D721Med (cell line): ENCODE measurements around the gene UCK2.

Experiments
- DNase-seq: peaks from one replicate; pipeline ENCODE4 v3.0.0; 2011; ENCODE audit warnings: low spot score; ENCODE audit not compliant: insufficient read length
- FAIRE-seq: peaks from 2 replicates; lab custom pipeline; 2011; peaks lifted over from hg19 to GRCh38; lab: Jason Lieb, UNC
- CTCF ChIP-seq: IDR thresholded peaks from 2 replicates; pipeline ENCODE4 v1.5.1; 2012; ENCODE audit warnings: mild to moderate bottlenecking, control low read depth; ENCODE audit not compliant: insufficient read depth; ENCODE audit errors: missing control alignments

UCK2 gene

GRCh38 chr1:165902565-165902964 lies 75.2 kb downstream of the UCK2 start:
- no peak for FAIRE-seq
- TF ChIP-seq CTCF: no peak
- DNase-seq: no peak

GRCh38 chr1:165903672-165904071 lies 76.3 kb downstream of the UCK2 start:
- FAIRE-seq (no peak), DNase-seq (no peak)

DNA sequence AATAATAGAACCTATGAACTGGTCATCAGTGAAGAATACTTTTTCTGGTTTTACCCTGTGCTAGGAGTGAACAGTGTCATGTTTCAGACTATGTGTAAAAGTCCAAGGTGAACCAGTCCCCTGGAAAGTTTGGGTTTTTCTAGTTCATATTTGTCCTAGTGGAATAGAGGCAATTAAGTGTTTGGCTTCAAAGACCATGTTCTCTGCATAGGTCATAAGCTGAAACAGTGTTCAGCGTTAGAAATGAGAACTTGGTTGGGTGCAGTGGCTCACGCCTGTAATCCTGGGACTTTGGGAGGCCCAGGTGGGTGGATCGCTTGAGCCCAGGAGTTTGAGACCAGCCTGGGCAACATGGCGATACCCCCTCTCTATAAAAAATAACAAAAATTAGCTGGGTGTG lies 77.5 kb downstream of the UCK2 start:
- TF ChIP-seq CTCF: no peak
- DNase-seq: no peak
- no peak for FAIRE-seq

More at GRCh38 chr1:165903672-165904071, 76.3 kb downstream of the UCK2 start:
- no peak for TF ChIP-seq CTCF

DNA sequence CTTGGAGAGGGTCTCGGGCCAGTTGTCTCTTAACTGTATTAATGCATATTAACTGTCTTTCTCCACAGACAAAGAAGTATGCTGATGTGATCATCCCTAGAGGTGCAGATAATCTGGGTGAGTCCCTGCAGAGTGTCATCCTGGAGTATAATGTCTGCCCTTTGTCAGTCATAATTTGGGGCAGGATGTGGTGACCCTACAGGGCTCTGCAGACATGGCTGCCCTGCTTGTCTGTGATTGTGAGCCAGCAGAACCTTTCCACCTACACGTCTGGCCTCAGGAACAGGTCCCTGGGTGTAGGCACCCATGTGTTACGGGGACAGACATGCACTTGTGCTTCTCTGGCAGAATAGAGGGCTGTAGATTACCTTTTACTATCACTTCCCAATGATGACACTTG lies 78.4 kb downstream of the UCK2 start:
- FAIRE-seq: no peak
- no peak for TF ChIP-seq CTCF

GRCh38 chr1:165907256-165907857 lies 79.9 kb downstream of the UCK2 start:
- DNase-seq (no peak), FAIRE-seq (no peak)
- no peak for TF ChIP-seq CTCF

More for the DNA sequence above, 78.4 kb downstream of the UCK2 start:
- DNase-seq: no peak

DNA sequence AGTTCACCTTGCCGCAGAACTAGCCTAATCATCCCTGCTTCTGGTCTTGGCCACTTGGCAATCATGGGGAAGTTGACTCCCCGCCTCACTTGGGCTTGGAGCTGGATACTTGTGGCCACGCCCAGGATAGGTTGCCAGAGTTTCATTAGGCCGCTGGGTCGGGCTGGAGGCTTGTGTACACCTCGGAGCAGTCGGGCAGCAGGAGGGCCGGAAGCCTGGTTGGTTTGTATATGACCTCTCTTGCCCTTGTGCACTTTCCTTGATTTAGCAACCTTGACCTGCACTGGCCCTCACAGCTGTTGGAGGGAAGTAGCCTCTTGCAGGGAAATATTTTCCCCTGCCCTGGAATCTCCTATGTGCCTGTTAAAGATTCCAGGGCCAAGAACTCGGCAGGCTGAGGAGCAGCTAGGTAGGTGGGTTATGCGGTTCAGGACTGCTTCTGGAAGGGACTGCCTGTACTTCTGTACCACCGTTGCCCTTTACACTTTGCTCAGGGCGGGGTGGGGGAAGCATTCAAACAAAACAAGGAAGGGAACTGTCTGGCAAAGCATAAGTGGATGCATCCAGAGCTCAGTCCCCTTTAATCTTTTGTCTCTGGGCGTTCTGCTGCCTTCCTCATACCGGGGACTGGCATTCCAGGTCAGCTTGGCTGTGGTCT lies 83.5 kb downstream of the UCK2 start:
- FAIRE-seq: no peak
- DNase-seq: no peak
- TF ChIP-seq CTCF: no peak

DNA sequence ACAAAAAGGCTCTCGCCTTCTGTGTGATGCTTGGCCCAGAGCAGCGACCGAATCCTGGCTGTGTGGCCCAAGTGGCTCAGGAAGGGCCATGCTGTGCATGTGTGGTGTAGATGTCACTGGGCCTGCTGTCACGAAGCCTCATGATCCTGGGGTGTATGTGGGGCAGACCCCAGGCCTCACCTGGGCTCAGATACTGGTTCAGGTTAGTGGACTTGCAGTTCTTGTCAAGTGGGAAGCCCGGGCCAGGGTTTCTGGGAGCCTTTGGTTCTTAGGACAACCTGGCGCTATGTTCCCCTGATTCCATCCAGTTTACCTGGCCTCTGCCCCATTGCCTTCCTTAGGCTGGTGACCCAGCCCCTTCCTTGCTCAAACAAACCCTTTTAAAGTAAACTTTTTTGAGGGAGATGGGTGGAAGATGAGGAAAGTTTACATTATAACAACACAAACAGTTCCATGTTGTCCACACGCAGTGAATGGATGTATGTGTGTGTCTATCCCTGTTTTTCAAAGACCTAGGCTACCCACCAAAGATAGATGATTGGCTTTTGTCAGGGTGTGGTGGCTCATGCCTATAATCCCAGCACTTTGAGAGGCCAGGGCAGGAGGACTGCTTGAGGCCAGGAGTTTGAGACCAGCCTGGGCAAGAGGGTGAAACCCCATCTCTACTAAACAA lies 84.3 kb downstream of the UCK2 start:
- TF ChIP-seq CTCF: no peak
- FAIRE-seq: no peak
- no peak for DNase-seq
